Esophagus squamous epithelium (tissue), 5 donors: ENCODE data around the gene CAND1. TPM values are rescaled to one million over a fixed set of nuclear protein-coding genes. Genes with fewer than 3 reads are reported as not detected.

Source experiments
- DNase-seq: peaks from one replicate; lab custom pipeline; 2025; lab: John Stamatoyannopoulos, UW
- H3K27ac ChIP-seq, 4 donors: fragments of 200-600 bp; sonication (generic); one replicate each; pipeline ENCODE4 v1.5.1; 2016 to 2019; ENCODE audit warnings: mild to moderate bottlenecking in 1 of 4
- H3K27me3 ChIP-seq, 4 donors: fragments of 200-600 bp; sonication (generic); 1 replicate in 3 of 4; 2 replicates in 1 of 4; pipeline versions ENCODE4 v1.5.1 to v1.6.0; 2017 to 2021; ENCODE audit warnings: antibody characterized with exemption in 1 of 4
- H3K36me3 ChIP-seq, 3 donors: fragments of 200-600 bp; sonication (generic); one replicate each; pipeline ENCODE4 v1.5.1; 2016 to 2019
- H3K4me1 ChIP-seq, 3 donors: fragments of 200-600 bp; sonication (generic); one replicate each; pipeline ENCODE4 v1.5.1; 2017 to 2019
- H3K4me3 ChIP-seq, 4 donors: fragments of 200-600 bp; sonication (generic); 1 replicate in 3 of 4; 2 replicates in 1 of 4; pipeline ENCODE4 v1.5.1; 2016 to 2019; ENCODE audit warnings: mild to moderate bottlenecking in 2 of 4, moderate library complexity in 1 of 4
- H3K9me3 ChIP-seq, 3 donors: fragments of 200-600 bp; sonication (generic); one replicate each; pipeline ENCODE4 v1.5.1; 2016 to 2019
- POLR2A ChIP-seq, 4 donors: fragments of 450-650 bp; IDR thresholded peaks; one replicate each; pipeline ENCODE4 v1.6.1; 2017; ENCODE audit warnings: antibody characterized with exemption in 4 of 4, mild to moderate bottlenecking in 4 of 4, moderate library complexity in 3 of 4
- WGBS, 2 donors: methylation state at CpG; one replicate each; pipeline ENCODE4 v1.1.5; 2018; 5-methylcytosine and 5-hydroxymethylcytosine counted together
- intact Hi-C: fragments of 100-400 bp; cut with DNase I; formaldehyde crosslinking; loops from one replicate; pipeline ENCODE4 v1.15.0; 2022
- total RNA-seq, 4 donors: library from RNA; depleted of rRNA; stranded (reverse); fragments of >200 nt; gene quantifications; one replicate each; pipeline ENCODE4 v1.1.0, GENCODE V29; 2016
- TF ChIP-seq, protein P1 (sequence below), 6 experiments: fragments of 450-650 bp in 4 of 6; fragments of 200-600 bp in 2 of 6; sonication (generic) in 2 of 6; IDR thresholded peaks; one replicate each; pipeline ENCODE4 v1.5.1; 2016 to 2019; ENCODE audit warnings: antibody characterized with exemption in 6 of 6, mild to moderate bottlenecking in 4 of 6, moderate library complexity in 4 of 6
- donor health status: DM: yes; HTN: yes; CAD: no.

The CAND1 gene
- total RNA-seq, 4 donors from 2014 or later, result 42.1 to 77.6 (median 64.5) TPM

DNA sequence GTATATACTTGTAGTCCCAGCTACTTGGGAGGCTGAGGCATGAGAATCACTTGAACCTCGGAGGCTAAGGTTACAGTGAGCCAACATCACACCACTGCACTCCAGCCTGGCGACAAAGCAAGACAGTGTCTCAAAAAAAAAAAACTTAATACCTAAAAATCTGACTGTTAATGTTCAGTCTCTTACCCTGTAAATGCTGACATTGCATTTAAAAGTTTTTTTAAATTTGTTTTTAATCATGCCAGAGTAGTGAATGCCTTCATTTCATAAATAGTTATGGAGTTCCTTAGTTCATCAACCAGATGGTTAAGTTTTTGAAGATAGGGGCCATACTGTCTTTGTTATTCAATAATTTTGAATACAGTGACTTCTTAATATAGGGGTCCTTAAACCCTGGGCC lies 21.2 kb downstream of the CAND1 start:
- H3K9me3 ChIP-seq, result no peaks in the 10 kb centered on the region
- intact Hi-C loops, result no loop called here
- H3K4me1 ChIP-seq, result no peaks in the 10 kb centered on the region
- 93 to 97% methylated on average over 2 of the region's 2 CpGs for WGBS, 2 donors
- H3K27ac ChIP-seq, result no peak overlapping the region
- no peak overlapping the region for H3K4me3 ChIP-seq
- no peak for DNase-seq
- no peak for TF ChIP-seq POLR2A (IDR thresholded peaks at IDR 0.05)
- TF ChIP-seq, protein P1, sequence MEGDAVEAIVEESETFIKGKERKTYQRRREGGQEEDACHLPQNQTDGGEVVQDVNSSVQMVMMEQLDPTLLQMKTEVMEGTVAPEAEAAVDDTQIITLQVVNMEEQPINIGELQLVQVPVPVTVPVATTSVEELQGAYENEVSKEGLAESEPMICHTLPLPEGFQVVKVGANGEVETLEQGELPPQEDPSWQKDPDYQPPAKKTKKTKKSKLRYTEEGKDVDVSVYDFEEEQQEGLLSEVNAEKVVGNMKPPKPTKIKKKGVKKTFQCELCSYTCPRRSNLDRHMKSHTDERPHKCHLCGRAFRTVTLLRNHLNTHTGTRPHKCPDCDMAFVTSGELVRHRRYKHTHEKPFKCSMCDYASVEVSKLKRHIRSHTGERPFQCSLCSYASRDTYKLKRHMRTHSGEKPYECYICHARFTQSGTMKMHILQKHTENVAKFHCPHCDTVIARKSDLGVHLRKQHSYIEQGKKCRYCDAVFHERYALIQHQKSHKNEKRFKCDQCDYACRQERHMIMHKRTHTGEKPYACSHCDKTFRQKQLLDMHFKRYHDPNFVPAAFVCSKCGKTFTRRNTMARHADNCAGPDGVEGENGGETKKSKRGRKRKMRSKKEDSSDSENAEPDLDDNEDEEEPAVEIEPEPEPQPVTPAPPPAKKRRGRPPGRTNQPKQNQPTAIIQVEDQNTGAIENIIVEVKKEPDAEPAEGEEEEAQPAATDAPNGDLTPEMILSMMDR (IDR thresholded peaks at IDR 0.05), result no peak
- H3K36me3 ChIP-seq, result peaks cover 0 to 47% (median 0%) of the 10 kb centered on the region in 3 donors
- no peaks in the 10 kb centered on the region for H3K27me3 ChIP-seq

DNA sequence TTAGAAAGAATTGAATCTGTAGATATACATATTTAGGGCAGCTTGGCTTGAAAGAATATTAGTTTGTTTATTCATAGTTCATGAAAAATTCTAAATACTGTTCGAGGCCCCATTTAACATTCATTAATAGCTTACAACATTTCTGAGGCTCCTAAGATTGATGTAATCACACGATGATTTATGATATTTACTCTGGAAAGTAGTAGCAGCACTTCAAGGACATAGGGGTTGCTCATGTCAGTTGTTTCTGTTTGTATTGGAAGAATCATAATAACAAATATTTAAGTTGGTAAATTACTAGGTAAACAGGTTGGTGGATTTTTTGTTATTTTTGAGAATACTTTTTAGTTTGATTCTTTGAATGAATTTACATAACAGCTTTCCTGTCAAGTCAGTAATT lies 30.4 kb downstream of the CAND1 start:
- WGBS, 2 donors, result 61 to 68% methylated on average over 2 of the region's 2 CpGs
- intact Hi-C loops, result no loop called here
- no peaks in the 10 kb centered on the region for H3K9me3 ChIP-seq
- H3K4me1 ChIP-seq, result no peaks in the 10 kb centered on the region
- H3K27me3 ChIP-seq, result no peaks in the 10 kb centered on the region
- no peak overlapping the region for H3K27ac ChIP-seq
- no peak for DNase-seq
- peaks cover 0 to 97% (median 3%) of the 10 kb centered on the region in 3 donors for H3K36me3 ChIP-seq
- TF ChIP-seq, protein P1 (IDR thresholded peaks at IDR 0.05), result no peak
- no peak for TF ChIP-seq POLR2A (IDR thresholded peaks at IDR 0.05)
- no peak overlapping the region for H3K4me3 ChIP-seq

DNA sequence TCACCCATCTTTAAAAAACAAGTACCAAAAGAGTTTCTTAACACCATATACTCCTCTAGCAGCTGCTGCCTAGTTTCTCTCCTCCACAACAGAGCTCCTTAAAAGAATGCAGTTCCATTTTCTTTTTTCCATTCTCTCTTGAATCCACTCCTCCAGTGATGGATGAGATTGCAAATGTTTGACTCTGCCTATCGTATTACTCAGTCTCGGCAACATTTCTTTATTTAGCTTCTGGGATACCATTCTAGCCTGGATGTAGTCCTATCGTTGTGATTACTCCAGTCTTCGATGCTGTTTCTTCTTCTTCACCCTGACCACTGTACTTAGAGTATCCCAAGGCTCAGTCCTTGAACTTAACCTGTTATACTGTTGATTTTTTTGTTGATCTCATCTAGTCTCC lies 30.8 kb downstream of the CAND1 start:
- intact Hi-C loops, result no loop called here
- 60 to 72% methylated on average over 4 of the region's 4 CpGs for WGBS, 2 donors
- Histone ChIP-seq H3K4me3 (no peak overlapping the region), H3K27ac (no peak overlapping the region), H3K9me3 (no peaks in the 10 kb centered on the region), H3K27me3 (no peaks in the 10 kb centered on the region), H3K36me3 (peaks cover 0 to 97% (median 3%) of the 10 kb centered on the region in 3 donors), H3K4me1 (no peaks in the 10 kb centered on the region)
- no peak for DNase-seq
- TF ChIP-seq, protein P1 (IDR thresholded peaks at IDR 0.05), result no peak
- no peak for TF ChIP-seq POLR2A (IDR thresholded peaks at IDR 0.05)

DNA sequence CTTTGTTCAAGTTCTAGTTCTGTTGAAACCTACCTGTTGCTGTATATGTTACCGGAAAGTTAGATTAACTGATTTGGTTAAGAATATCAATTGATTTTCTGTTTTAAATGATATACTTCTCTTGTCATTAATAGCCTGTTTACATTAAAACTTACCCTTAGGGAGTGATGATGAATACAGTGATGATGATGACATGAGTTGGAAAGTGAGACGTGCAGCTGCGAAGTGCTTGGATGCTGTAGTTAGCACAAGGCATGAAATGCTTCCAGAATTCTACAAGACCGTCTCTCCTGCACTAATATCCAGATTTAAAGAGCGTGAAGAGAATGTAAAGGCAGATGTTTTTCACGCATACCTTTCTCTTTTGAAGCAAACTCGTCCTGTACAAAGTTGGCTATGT lies 33.0 kb downstream of the CAND1 start:
- intact Hi-C loops, result no loop called here
- Histone ChIP-seq H3K4me3 (no peak overlapping the region), H3K36me3 (peaks cover 7 to 97% (median 12%) of the 10 kb centered on the region in 3 donors), H3K27me3 (no peaks in the 10 kb centered on the region), H3K4me1 (no peaks in the 10 kb centered on the region), H3K27ac (no peak overlapping the region), H3K9me3 (no peaks in the 10 kb centered on the region)
- WGBS, 2 donors, result 64 to 84% methylated on average over 7 of the region's 7 CpGs
- no peak for TF ChIP-seq POLR2A (IDR thresholded peaks at IDR 0.05)
- TF ChIP-seq, protein P1 (IDR thresholded peaks at IDR 0.05), result no peak
- DNase-seq, result no peak

DNA sequence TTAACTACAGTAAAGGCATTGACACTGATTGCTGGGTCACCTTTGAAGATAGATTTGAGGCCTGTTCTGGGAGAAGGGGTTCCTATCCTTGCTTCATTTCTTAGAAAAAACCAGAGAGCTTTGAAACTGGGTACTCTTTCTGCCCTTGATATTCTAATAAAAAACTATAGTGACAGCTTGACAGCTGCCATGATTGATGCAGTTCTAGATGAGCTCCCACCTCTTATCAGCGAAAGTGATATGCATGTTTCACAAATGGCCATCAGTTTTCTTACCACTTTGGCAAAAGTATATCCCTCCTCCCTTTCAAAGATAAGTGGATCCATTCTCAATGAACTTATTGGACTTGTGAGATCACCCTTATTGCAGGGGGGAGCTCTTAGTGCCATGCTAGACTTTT lies 36.4 kb downstream of the CAND1 start:
- WGBS, 2 donors, result 91 to 100% methylated on average over 1 of the region's 1 CpG
- TF ChIP-seq, protein P1 (IDR thresholded peaks at IDR 0.05), result no peak
- no peak for TF ChIP-seq POLR2A (IDR thresholded peaks at IDR 0.05)
- no peaks in the 10 kb centered on the region for H3K9me3 ChIP-seq
- intact Hi-C loops, result no loop called here
- no peak overlapping the region for H3K4me3 ChIP-seq
- H3K4me1 ChIP-seq, result no peaks in the 10 kb centered on the region
- no peak for DNase-seq
- no peaks in the 10 kb centered on the region for H3K27me3 ChIP-seq
- H3K27ac ChIP-seq, result no peak overlapping the region
- H3K36me3 ChIP-seq, result peaks cover 13 to 97% (median 17%) of the 10 kb centered on the region in 3 donors
